Breast epithelium (tissue), 4 donors: ENCODE data around the gene SSTR5. TPM values are rescaled to one million over a fixed set of nuclear protein-coding genes. Genes with fewer than 3 reads are reported as not detected.
"Not testable (repeated sequence)": the region's sequence is repeated elsewhere in the genome, so short reads cannot be mapped to it uniquely, and the experiment has no call there.

Experiments
- DNase-seq, 2 donors: peaks; one replicate each; pipeline ENCODE4 v3.0.0-alpha.2; 2019; ENCODE audit warnings: low spot score in 2 of 2
- H3K27ac ChIP-seq, 2 donors: fragments of 200-600 bp; sonication (generic) in 1 of 2; one replicate each; pipeline ENCODE4 v1.5.1; 2016 to 2019; ENCODE audit warnings: mild to moderate bottlenecking in 1 of 2
- H3K27me3 ChIP-seq, 2 donors: fragments of 200-600 bp; sonication (generic) in 1 of 2; one replicate each; pipeline versions ENCODE4 v1.5.1 to v1.6.0; 2017 to 2019; ENCODE audit warnings: control low read depth in 1 of 2, mild to moderate bottlenecking in 1 of 2
- H3K36me3 ChIP-seq: fragments of 200-600 bp; one replicate; pipeline ENCODE4 v1.5.1; 2019
- H3K4me1 ChIP-seq, 2 donors: fragments of 200-600 bp; sonication (generic); one replicate each; pipeline ENCODE4 v1.5.1; 2016 to 2019; ENCODE audit warnings: control low read depth in 1 of 2
- H3K4me3 ChIP-seq, 3 donors: fragments of 200-600 bp; sonication (generic); 1 replicate in 2 of 3; 2 replicates in 1 of 3; pipeline ENCODE4 v1.5.1; 2016 to 2019; ENCODE audit warnings: mild to moderate bottlenecking in 3 of 3, moderate library complexity in 2 of 3
- H3K9me3 ChIP-seq, 2 donors: fragments of 200-600 bp; sonication (generic) in 1 of 2; one replicate each; pipeline ENCODE4 v1.5.1; 2016 to 2019; ENCODE audit warnings: control low read depth in 1 of 2
- POLR2A ChIP-seq: fragments of 450-650 bp; IDR thresholded peaks from one replicate; pipeline ENCODE4 v1.6.1; 2016; ENCODE audit warnings: antibody characterized with exemption, mild to moderate bottlenecking, moderate library complexity
- POLR2AphosphoS5 ChIP-seq, 3 donors: sonication (generic); formaldehyde crosslinking; IDR thresholded peaks; one replicate each; pipeline ENCODE4 v1.6.1; 2017; ENCODE audit warnings: antibody characterized with exemption in 3 of 3
- intact Hi-C: fragments of 100-400 bp; cut with DNase I; formaldehyde crosslinking; loops from one replicate; pipeline ENCODE4 v1.15.1; 2023; ENCODE audit warnings: low total_unique reads
- total RNA-seq, 3 donors: library from RNA; depleted of rRNA; stranded (reverse); fragments of >200 nt; gene quantifications; one replicate each; pipeline ENCODE4 v1.1.0, GENCODE V29; 2016
- TF ChIP-seq, protein P1 (sequence below), 3 donors: fragments of 450-650 bp; IDR thresholded peaks; one replicate each; pipeline ENCODE4 v1.5.1; 2016 to 2017; ENCODE audit warnings: antibody characterized with exemption in 3 of 3, mild to moderate bottlenecking in 3 of 3, moderate library complexity in 3 of 3

The SSTR5 gene
- total RNA-seq, 3 donors from 2014 or later = not detected

DNA sequence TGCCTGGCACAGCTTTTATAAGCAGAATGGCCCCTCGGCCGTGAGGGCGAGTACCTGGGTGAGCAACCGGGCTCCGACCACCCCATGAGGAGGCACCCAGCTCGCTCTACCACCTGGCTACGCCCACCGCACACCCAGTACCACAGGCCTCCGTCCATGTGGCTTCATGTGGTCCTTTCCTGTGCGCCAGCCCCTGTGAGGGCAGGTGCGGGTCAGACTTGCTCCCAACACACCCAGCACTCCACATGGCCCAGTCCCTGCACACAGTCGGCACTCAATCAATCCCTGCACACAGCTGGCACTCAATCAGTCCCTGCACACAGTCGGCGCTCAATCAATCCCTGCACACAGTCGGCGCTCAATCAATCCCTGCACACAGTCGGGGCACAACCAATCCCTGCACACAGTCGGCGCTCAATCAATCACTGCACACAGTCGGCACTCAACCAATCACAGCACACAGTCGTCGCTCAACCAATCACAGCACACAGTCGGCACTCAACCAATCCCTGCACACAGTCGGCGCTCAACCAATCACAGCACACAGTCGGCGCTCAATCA is 19.5 kb downstream of the SSTR5 start:
- H3K36me3 ChIP-seq = no peaks in the 10 kb centered on the region
- peaks cover 0 to 10% of the 10 kb centered on the region in 2 donors for H3K4me1 ChIP-seq
- H3K27ac ChIP-seq = no peak overlapping the region
- peaks cover 10 to 86% of the 10 kb centered on the region in 2 donors for H3K27me3 ChIP-seq
- no peak overlapping the region for H3K4me3 ChIP-seq
- DNase-seq = no peak
- H3K9me3 ChIP-seq = no peaks in the 10 kb centered on the region
- intact Hi-C loops = no loop called here
- TF ChIP-seq POLR2AphosphoS5 (IDR thresholded peaks at IDR 0.05) (no peak), POLR2A (no peak)
- TF ChIP-seq, protein P1, sequence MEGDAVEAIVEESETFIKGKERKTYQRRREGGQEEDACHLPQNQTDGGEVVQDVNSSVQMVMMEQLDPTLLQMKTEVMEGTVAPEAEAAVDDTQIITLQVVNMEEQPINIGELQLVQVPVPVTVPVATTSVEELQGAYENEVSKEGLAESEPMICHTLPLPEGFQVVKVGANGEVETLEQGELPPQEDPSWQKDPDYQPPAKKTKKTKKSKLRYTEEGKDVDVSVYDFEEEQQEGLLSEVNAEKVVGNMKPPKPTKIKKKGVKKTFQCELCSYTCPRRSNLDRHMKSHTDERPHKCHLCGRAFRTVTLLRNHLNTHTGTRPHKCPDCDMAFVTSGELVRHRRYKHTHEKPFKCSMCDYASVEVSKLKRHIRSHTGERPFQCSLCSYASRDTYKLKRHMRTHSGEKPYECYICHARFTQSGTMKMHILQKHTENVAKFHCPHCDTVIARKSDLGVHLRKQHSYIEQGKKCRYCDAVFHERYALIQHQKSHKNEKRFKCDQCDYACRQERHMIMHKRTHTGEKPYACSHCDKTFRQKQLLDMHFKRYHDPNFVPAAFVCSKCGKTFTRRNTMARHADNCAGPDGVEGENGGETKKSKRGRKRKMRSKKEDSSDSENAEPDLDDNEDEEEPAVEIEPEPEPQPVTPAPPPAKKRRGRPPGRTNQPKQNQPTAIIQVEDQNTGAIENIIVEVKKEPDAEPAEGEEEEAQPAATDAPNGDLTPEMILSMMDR (IDR thresholded peaks at IDR 0.05) = no peak

DNA sequence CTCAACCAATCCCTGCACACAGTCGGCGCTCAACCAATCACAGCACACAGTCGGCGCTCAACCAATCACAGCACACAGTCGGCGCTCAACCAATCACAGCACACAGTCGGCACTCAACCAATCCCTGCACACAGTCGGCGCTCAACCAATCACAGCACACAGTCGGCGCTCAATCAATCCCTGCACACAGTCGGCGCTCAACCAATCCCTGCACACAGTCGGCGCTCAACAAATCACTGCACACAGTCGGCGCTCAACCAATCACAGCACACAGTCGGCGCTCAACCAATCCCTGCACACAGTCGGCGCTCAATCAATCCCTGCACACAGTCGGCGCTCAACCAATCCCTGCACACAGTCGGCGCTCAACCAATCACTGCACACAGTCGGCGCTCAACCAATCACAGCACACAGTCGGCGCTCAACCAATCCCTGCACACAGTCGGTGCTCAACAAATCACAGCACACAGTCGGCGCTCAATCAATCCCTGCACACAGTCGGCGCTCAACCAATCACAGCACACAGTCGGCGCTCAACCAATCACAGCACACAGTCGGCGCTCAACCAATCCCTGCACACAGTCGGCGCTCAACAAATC is 20.2 kb downstream of the SSTR5 start:
- DNase-seq, H3K36me3 ChIP-seq, H3K9me3 ChIP-seq, H3K4me1 ChIP-seq, H3K27ac ChIP-seq, H3K4me3 ChIP-seq, intact Hi-C loops: not testable (repeated sequence)
- peaks cover 10 to 86% of the 10 kb centered on the region in 2 donors for H3K27me3 ChIP-seq

DNA sequence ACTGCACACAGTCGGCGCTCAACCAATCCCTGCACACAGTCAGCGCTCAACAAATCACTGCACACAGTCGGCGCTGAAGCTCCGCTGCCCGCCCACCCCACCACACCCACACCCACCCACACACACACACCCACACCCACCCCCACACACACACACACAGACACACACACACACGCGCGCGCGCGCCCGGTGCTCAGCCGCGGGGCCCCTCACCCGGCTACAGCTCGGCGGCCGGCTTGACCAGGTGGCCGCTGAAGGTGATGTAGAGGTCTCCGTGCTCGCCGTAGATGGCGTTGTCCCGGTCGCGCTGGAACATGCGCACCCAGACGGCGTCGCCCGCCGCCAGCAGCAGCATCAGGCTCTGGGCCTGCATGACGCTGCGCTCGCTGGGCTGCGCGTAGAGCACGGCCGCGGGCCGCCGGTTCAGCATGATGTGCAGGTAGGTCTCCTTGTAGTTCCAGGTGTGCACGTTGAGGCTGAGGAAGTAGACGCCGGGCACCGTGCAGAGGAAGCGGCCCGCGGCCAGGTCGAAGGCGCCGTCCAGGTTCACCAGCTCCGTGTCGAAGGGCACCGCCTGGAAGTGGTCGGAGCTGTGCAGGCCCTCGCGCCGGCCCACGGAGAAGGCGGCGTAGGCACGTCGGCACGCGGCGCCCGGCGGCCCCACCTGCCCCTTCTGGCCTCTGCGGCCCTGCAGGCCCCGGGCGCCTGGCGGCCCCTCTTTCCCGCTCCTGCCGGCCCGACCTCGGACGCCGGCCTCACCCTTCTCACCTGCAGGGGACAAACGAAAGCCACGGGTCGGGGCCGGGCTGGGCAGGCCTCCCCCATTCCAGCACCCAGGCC is 21.0 kb downstream of the SSTR5 start:
- H3K9me3 ChIP-seq = no peaks in the 10 kb centered on the region
- intact Hi-C loops = no loop called here
- no peak for DNase-seq
- TF ChIP-seq POLR2A (no peak), POLR2AphosphoS5 (IDR thresholded peaks at IDR 0.05) (no peak)
- TF ChIP-seq, protein P1 (IDR thresholded peaks at IDR 0.05) = no peak
- peaks cover 0 to 10% of the 10 kb centered on the region in 2 donors for H3K4me1 ChIP-seq
- H3K27me3 ChIP-seq = peaks cover 10 to 86% of the 10 kb centered on the region in 2 donors
- H3K36me3 ChIP-seq = no peaks in the 10 kb centered on the region
- H3K27ac ChIP-seq = no peak overlapping the region
- no peak overlapping the region for H3K4me3 ChIP-seq

DNA sequence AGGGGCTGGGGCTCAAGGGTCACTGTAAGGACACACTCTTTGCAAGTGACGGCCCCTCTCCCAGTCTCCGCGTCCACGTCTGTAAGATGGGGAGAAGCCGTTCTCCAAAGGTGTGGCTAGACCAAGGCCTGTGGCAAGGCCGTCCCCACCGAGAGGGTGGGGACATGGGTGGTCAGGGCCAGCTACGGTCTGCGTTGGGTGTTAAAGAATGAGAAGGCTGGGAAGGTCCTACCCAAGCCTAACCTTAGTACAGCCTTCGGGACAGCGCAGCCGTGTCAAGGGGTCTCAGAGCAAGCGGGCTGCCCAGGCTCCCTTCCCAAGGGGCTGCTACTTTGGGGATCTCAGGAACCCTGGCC is 21.6 kb downstream of the SSTR5 start:
- no peak for DNase-seq
- Histone ChIP-seq H3K36me3 (no peaks in the 10 kb centered on the region), H3K9me3 (no peaks in the 10 kb centered on the region), H3K27me3 (peaks cover 5 to 86% of the 10 kb centered on the region in 2 donors), H3K27ac (no peak overlapping the region), H3K4me3 (no peak overlapping the region), H3K4me1 (peaks cover 0 to 10% of the 10 kb centered on the region in 2 donors)
- TF ChIP-seq, protein P1 (IDR thresholded peaks at IDR 0.05) = no peak
- no peak for TF ChIP-seq POLR2A
- TF ChIP-seq POLR2AphosphoS5 (IDR thresholded peaks at IDR 0.05) = no peak
- intact Hi-C loops = no loop called here

DNA sequence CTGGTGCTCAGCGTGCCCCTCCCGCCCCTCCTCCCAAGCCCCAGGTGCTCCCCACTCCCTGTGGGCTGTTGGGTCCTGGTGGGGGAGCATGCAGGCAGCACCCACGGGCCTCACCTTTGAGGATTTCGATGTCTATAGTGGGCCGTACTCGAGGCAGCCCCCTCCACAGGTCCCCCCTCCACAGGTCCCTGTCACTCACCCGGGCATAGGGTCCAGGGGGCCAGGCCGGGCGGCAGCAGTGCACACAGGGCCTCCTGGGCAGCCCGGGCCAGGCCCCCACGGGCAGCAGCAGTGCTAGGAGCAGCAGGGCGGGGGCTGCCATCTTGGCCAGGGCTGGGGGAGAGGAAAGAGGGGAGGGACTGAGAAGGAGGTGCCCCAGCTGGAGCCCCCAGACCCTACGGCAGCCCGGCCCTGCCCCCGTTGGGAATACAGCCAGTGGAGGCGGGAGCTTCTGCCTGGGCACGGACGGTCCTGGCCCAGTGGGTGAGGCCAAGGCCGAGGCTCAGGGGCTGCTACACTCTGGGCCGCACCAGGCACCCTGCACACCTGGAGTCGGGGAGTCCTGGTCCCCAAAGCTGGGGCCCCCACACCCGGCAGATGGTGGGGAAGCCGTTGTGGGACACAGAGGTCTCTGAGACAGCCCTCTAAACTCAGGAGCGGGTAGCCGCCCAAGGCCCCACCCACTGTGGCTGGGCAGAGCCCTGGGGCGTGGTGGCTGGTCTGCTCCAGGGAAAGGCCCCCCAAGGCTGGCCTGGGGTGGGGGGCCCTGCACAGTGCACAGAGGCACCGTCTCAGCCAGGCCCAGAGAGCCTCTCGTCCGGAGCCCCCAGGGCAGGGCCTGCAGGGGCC is 22.3 kb downstream of the SSTR5 start:
- H3K9me3 ChIP-seq = no peaks in the 10 kb centered on the region
- no peaks in the 10 kb centered on the region for H3K36me3 ChIP-seq
- TF ChIP-seq POLR2AphosphoS5 (IDR thresholded peaks at IDR 0.05) (no peak), POLR2A (no peak)
- TF ChIP-seq, protein P1 (IDR thresholded peaks at IDR 0.05) = no peak
- no peak overlapping the region for H3K27ac ChIP-seq
- no peak overlapping the region for H3K4me3 ChIP-seq
- peaks cover 0 to 86% of the 10 kb centered on the region in 2 donors for H3K27me3 ChIP-seq
- intact Hi-C loops = no loop called here
- peaks cover 0 to 4% of the 10 kb centered on the region in 2 donors for H3K4me1 ChIP-seq
- DNase-seq = no peak
